ENCODE results near the gene TRIP12. TPM values are rescaled to one million over a fixed set of nuclear protein-coding genes. Genes with fewer than 3 reads are reported as not detected.

The TRIP12 gene
- total RNA-seq, 1 donor, result 210 TPM

DNA sequence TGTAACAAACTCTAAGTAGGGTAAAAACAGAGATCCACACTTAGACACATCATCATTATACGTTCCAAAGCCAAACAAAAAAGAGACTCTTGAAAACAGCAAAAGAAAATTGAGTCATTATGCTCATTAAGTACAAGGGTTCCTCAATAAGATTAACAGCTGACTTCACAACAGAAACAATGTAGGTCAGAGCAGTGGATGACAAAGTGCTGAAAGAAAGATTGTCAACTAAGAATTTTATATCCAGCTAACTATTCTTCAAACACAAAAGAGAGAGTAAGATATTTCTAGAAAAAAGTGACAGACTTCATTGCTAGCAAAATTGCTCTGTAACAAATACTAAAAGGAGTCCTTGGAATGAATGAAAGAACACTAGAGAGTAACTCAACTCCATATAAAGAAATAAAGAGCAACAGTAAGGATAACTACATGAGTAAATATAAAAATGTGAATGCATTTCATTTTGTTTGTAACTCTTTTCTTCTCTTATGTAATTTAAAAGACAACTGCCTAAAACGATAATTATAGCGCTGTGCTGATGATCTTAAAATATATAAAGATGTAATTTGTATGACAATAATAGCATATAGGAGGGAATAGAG, 183.7 kb downstream of the TRIP12 start:
- no peak for DNase-seq (ENCODE audit: low read depth)
- H3K4me3 ChIP-seq (ENCODE audit: low read depth, low read length), result no peak overlapping the region
- TF ChIP-seq, protein P1, sequence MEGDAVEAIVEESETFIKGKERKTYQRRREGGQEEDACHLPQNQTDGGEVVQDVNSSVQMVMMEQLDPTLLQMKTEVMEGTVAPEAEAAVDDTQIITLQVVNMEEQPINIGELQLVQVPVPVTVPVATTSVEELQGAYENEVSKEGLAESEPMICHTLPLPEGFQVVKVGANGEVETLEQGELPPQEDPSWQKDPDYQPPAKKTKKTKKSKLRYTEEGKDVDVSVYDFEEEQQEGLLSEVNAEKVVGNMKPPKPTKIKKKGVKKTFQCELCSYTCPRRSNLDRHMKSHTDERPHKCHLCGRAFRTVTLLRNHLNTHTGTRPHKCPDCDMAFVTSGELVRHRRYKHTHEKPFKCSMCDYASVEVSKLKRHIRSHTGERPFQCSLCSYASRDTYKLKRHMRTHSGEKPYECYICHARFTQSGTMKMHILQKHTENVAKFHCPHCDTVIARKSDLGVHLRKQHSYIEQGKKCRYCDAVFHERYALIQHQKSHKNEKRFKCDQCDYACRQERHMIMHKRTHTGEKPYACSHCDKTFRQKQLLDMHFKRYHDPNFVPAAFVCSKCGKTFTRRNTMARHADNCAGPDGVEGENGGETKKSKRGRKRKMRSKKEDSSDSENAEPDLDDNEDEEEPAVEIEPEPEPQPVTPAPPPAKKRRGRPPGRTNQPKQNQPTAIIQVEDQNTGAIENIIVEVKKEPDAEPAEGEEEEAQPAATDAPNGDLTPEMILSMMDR (IDR thresholded peaks at IDR 0.05; ENCODE audit: insufficient read depth, low read length), result no peak

DNA sequence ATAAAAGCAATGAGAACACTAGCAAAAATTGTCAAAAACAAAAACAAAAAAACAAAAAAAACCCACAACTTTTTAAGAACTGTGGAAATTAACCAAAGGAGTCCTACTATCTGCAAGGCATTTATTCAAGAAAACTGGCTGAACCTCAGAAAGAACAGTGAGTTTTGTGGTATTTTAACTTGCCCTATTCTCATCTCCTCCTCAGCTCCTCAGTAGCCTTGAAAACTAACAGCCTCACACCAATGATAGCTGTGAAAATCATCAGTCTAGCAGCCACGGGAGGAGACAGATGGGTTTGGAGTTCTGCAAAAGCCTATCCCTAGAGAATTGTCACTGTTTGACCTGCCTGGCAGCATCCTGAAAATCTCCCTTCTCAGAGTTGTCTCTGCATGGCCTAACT, 187.4 kb downstream of the TRIP12 start:
- no peak overlapping the region for H3K4me3 ChIP-seq (ENCODE audit: low read depth, low read length)
- TF ChIP-seq, protein P1 (IDR thresholded peaks at IDR 0.05; ENCODE audit: insufficient read depth, low read length), result no peak
- DNase-seq (ENCODE audit: low read depth), result no peak

DNA sequence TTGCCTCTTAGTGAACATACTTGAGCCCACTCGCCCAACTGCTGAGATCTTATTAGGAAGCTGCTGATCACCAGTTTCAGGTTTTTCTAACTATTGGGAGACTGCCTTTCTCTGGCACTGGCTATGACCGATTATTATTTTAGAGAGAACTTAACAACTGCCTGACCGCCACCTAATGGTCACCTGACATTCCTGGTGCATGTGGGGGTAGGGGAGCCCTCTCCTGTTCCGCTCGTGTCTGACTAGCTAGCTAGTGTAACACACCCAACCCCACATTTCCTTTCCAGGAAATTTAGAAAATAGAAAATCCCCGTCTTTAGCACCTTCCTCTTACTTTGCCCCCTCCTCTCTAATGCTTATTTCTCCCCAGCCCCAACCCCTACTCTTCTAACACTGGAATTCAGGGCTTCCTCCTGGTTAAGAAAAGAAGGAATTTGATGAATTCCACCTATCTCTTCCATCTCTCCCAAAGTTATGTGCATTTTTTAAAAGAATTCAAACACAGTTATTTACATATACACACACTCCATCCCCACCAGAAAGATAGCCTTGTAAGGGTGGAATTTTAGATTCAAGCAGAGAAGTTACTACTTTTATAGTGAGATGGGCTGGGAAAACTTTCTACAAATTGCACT, 188.1 kb downstream of the TRIP12 start:
- no peak for DNase-seq (ENCODE audit: low read depth)
- TF ChIP-seq, protein P1 (IDR thresholded peaks at IDR 0.05; ENCODE audit: insufficient read depth, low read length), result no peak
- no peak overlapping the region for H3K4me3 ChIP-seq (ENCODE audit: low read depth, low read length)

DNA sequence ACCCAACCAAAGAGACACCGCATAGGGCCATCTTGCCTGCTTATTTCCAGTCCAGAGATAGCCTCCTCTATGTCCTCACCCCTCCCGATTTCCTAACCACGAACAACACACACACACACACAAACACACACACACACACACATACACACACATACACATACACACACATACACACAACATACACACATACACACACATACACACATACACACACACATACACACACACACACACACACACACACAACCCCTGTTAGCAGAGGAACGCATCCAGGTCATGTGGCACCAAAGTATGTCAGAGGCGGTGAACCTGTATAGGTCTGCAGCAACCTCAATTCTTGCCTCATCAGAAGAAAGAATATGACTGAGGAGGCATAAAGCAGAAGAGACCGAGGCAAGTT, 188.9 kb downstream of the TRIP12 start:
- TF ChIP-seq, protein P1 (IDR thresholded peaks at IDR 0.05; ENCODE audit: insufficient read depth, low read length), result no peak
- DNase-seq (ENCODE audit: low read depth), result no peak
- H3K4me3 ChIP-seq (ENCODE audit: low read depth, low read length), result no peak overlapping the region

DNA sequence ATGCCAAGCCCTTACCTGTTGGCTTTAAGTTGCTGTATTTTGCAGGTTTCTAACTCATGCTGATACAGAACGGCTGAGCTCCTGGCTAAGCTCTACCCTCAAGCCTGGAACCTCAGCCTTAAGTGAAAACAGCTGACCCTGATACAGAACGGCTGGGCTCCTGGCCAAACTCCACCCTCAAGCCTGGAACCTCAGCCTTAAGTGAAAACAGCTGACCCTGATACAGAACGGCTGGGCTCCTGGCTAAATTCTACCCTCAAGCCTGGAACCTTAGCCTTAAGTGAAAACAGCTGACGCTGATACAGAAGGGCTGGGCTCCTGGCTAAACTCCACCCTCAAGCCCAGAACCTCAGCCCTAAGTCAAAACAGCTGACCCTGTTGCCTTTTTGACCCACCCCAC, 189.9 kb downstream of the TRIP12 start:
- TF ChIP-seq, protein P1 (IDR thresholded peaks at IDR 0.05; ENCODE audit: insufficient read depth, low read length), result no peak
- DNase-seq (ENCODE audit: low read depth), result peak; percentile 66
- H3K4me3 ChIP-seq (ENCODE audit: low read depth, low read length), result no peak overlapping the region

DNA sequence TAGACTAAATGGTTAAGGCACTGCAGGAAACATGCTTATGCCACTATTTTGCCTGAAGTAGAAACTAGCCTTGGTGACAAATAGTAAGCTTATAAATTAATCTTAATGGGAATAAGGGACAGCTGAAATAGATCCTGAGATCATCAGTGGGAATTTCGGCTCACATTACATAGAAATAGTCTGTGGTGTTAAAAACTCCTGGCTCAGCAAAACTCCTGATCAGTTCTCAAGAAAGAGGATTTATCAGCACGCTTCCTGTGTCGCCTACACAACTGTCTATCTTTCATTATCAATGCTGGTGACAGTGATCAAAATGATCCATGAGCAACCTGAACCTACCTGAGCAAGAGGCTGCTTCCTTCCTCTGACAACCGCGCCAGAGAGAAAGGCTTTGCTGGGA, 190.4 kb downstream of the TRIP12 start:
- DNase-seq (ENCODE audit: low read depth), result no peak
- no peak overlapping the region for H3K4me3 ChIP-seq (ENCODE audit: low read depth, low read length)
- TF ChIP-seq, protein P1 (IDR thresholded peaks at IDR 0.05; ENCODE audit: insufficient read depth, low read length), result no peak
